ENCODE measurements around the gene RPL27.

The RPL27 gene

GRCh38 chr17:43011728-43012472 lies 13.7 kb downstream of the RPL27 start:
- Histone ChIP-seq H3K4me3 (replicated peaks; ENCODE audit: insufficient read depth, low read length) (no peak overlapping the region), H3K27ac (replicated peaks) (no peak overlapping the region), H3K27me3 (ENCODE audit: insufficient read depth, poor library complexity, severe bottlenecking) (no peaks in the 10 kb centered on the region)
- TF ChIP-seq GABPA (IDR thresholded peaks at IDR 0.05; ENCODE audit: low read depth) (no peak), POLR2AphosphoS5 (IDR thresholded peaks at IDR 0.05; ENCODE audit: low read depth) (no peak), REST (IDR thresholded peaks at IDR 0.05; ENCODE audit: insufficient replicate concordance, low read depth) (no peak), SPI1 (IDR thresholded peaks at IDR 0.05; ENCODE audit: borderline replicate concordance, low read depth) (no peak)
- DNase-seq (ENCODE audit: low read depth in 1 of 2, low spot score in 1 of 2) = no peak

GRCh38 chr17:43013296-43013695 lies 15.1 kb downstream of the RPL27 start:
- Histone ChIP-seq H3K27me3 (ENCODE audit: insufficient read depth, poor library complexity, severe bottlenecking) (no peaks in the 10 kb centered on the region), H3K4me3 (replicated peaks; ENCODE audit: insufficient read depth, low read length) (no peak overlapping the region), H3K27ac (replicated peaks) (peak overlapping the region; percentile 71)
- DNase-seq (ENCODE audit: low read depth in 1 of 2, low spot score in 1 of 2) = no peak
- TF ChIP-seq CTCF (IDR thresholded peaks at IDR 0.05; ENCODE audit: insufficient read depth, low read length) = no peak
- TF ChIP-seq SPI1 (IDR thresholded peaks at IDR 0.05; ENCODE audit: borderline replicate concordance, low read depth) = no peak
- peak; percentile 45; the same call in 1 of the 2 replicates for TF ChIP-seq POLR2AphosphoS5 (IDR thresholded peaks at IDR 0.05; ENCODE audit: low read depth)
- TF ChIP-seq REST (IDR thresholded peaks at IDR 0.05; ENCODE audit: insufficient replicate concordance, low read depth) = no peak

- H3K27ac ChIP-seq (replicated peaks) = peak overlapping the region; percentile 71
- H3K27me3 ChIP-seq (ENCODE audit: insufficient read depth, poor library complexity, severe bottlenecking) = no peaks in the 10 kb centered on the region
- no peak overlapping the region for H3K4me3 ChIP-seq (replicated peaks; ENCODE audit: insufficient read depth, low read length)
- peak in 1 of 2 experiments; percentile 71 for DNase-seq (ENCODE audit: low read depth in 1 of 2, low spot score in 1 of 2)
- no peak for TF ChIP-seq GABPA (IDR thresholded peaks at IDR 0.05; ENCODE audit: low read depth)
- TF ChIP-seq CTCF (IDR thresholded peaks at IDR 0.05; ENCODE audit: insufficient read depth, low read length) = no peak
- no peak for TF ChIP-seq REST (IDR thresholded peaks at IDR 0.05; ENCODE audit: insufficient replicate concordance, low read depth)
- peak; percentile 60 for TF ChIP-seq POLR2AphosphoS5 (IDR thresholded peaks at IDR 0.05; ENCODE audit: low read depth)
- peak; percentile 41; the same call in 1 of the 2 replicates for TF ChIP-seq SPI1 (IDR thresholded peaks at IDR 0.05; ENCODE audit: borderline replicate concordance, low read depth)
Measured at GRCh38 chr17:43014020-43014648, 15.9 kb downstream of the RPL27 start.
